GM18909 (cell line): ENCODE data around the gene COL26A1.

Source experiments
- ATAC-seq: cut with Tn5 transposase; IDR thresholded peaks from one replicate; pipeline ENCODE4 v1.9.1; 2021; ENCODE audit warnings: mild to moderate bottlenecking; ENCODE audit not compliant: unreplicated experiment, poor library complexity

Gene COL26A1

GRCh38 chr7:101527844-101528667 is 165.4 kb downstream of the COL26A1 start:
- ATAC-seq = no peak

DNA sequence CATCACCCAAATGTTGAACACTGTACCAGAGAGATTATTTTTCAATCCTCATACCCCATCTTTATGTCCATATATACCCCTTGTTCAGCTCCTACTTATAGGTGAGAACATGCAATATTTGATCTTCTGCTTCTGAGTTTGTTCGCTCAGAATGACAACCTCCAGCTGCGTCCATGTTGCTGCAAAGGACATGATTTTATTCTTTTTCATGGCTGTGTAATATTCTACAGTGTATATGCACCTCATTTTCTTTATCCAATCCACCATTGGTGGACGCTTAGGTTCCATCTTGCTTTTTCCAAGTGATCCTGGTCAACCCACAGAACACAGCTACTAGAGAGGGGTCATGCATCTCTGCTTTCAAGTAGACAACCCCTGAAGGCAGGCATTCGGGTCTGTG is 166.9 kb downstream of the COL26A1 start:
- ATAC-seq = no peak

DNA sequence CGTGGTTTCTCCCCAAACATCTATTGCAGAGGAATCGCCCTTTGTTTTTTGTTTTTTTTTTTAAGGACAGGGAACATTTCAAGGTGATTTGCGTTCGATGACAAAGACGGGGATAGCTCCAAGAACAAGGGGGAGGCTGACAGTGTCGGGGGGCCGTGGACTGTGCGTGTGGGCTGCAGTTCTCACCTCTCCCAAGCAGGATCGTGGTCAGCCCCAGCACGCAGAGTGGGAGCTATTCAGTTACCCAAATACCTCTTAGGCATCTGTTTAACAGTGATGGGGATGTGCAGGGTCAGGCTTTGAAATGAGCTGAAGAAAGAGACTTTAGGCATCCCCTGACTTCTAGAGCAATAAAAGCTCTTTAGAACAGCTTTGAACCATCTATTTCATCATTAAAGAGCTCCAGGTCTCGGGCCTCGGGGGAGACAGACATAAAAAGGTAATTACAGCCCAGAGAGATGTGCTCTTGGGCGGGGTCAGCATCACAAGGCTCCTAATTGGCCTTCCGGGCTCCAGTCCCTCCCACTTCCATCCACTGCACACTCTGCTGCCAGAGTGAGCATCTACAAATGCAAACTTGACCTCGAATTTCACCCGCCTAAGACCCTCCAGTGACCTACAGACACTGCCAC is 169.2 kb downstream of the COL26A1 start:
- no peak for ATAC-seq

DNA sequence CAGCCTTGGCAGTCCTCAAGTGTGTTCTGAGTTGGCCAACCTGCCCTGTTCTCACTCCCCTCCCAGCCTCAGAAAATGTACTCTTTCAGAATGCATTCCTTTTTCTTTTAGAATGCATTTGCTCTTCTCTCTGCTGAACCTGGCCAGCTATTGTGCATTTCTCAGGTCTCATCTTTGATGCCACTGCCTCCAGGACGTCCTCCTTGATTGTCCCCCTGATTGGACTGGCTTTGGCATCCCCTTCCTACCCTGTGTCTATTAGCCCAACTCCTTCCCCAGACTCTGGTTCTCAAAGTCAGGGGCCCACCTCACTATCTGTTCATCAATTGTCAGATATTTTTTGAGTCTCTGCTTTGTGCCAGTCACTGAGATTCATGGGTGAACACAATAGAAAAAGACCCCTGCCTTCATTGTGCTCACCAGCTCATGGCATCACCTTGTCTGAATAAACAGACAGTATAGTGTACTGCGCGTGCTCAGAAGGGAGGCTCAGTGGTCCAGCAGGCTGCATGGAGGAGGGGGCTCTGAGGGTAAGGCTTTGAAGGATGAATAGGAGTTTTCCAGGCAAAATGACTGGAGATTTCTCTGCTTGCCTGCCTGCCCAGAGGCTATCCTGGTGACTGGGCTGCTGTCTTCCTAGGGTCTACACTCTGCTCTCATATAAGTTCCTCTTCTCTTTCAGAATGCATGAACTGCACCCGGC is 169.9 kb downstream of the COL26A1 start:
- no peak for ATAC-seq

- ATAC-seq = no peak
Measured at GRCh38 chr7:101533103-101533465, 170.4 kb downstream of the COL26A1 start.

- ATAC-seq = no peak
Measured at GRCh38 chr7:101534015-101534803, 171.5 kb downstream of the COL26A1 start.

GRCh38 chr7:101534873-101535272 is 172.2 kb downstream of the COL26A1 start:
- ATAC-seq = no peak

DNA sequence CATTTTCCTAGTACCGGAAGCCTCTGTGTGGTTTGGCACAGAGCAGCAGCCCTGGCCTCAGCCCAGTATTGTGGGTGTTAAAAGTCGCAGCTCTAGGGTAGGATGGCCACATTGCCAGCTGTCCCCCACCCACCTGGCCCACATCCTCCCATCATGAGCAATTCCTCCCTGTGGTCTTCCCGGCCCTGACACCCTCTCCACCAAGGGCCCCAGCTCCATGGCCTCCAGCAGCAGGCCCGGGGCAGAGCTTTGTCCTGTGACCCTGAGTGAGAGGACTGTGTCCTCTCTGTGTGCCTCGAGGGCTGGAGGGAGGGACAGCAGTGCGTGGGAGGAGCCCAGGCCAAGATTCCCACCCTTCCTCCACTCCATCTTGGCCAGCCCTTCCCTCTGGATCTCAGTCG is 172.7 kb downstream of the COL26A1 start:
- no peak for ATAC-seq

DNA sequence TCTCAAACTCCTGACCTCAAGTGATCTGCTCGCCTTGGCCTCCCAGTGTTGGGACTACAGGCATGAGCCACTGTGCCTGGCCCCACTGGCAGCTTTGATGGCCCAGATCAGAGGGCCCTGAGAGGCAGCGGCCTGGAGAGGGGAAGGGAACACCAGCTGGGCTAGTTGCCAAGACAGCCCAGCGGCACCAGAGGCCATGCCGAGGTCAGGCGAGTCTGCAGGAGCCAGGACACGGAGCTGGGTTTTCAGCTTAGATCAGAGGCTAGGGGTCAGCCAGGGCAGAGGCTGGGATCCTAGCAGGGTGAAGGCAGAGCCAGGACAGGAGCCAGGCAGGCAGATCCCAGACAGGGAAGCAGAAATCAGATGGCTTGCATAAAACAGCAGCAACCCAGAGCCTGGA is 173.6 kb downstream of the COL26A1 start:
- ATAC-seq = no peak

GRCh38 chr7:101536668-101537067 is 174.0 kb downstream of the COL26A1 start:
- ATAC-seq = no peak

DNA sequence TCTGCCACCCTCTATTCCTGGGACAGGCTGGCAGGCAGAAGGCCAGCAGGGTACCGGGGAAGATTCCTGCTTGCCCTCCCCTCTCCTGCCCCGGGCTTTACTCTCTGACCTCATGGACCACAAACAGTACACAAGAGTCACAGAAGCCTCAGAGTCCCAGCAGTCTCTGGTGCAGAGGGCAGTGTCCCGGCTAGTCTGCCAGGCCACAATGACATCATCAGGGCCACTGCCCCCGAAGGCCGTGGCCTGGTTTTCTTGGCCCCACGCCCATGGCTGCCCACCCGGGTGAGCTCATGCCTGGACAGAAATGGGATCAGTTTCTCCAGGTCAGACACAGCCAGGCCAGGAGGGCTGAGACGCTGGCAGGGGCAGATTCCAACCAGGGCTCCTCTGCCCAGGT is 174.5 kb downstream of the COL26A1 start:
- no peak for ATAC-seq

GRCh38 chr7:101537935-101538595 is 175.4 kb downstream of the COL26A1 start:
- no peak for ATAC-seq

DNA sequence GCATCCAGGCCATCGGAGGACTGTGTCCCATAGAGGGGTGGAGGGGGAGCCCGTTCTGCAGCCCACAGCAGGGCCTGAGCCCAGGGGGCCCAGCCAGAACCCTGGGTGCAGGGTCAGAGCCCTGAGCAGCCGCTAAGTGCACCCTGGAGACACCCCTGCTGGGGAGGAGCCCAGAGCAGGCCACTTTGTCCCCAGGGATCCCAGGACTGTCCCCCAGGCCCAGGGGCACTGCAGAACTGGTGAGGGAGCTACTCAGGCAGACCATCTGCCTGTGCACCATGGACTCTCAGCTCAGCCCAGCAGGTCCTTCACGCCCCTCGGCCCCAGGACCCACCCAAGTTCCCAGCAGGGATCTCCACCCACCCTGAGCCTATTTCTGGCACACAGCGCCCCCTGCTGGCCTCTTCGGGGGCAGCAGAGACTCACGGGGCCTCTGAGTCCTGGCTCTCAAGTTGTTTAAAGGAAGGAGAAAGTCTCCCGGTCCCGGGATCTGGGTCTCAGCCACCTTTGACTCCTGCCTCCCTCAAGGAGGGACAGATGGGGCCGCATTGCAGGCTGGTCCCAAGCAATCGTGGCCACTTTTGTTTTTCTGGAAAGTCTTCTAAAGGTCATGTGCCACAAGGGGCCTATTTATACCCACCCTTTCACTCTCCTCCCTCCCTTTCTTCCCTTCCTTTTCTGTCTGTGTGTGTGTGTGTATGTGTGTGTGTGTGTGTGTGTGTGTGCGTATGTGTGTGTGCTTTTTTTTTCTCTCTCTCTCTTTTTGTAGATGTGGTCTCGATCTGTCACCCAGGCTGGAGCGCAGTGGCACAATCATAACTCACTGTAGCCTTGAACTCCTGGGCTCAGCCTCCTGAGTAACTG is 176.2 kb downstream of the COL26A1 start:
- ATAC-seq = no peak

GRCh38 chr7:101539784-101540183 is 177.1 kb downstream of the COL26A1 start:
- no peak for ATAC-seq

DNA sequence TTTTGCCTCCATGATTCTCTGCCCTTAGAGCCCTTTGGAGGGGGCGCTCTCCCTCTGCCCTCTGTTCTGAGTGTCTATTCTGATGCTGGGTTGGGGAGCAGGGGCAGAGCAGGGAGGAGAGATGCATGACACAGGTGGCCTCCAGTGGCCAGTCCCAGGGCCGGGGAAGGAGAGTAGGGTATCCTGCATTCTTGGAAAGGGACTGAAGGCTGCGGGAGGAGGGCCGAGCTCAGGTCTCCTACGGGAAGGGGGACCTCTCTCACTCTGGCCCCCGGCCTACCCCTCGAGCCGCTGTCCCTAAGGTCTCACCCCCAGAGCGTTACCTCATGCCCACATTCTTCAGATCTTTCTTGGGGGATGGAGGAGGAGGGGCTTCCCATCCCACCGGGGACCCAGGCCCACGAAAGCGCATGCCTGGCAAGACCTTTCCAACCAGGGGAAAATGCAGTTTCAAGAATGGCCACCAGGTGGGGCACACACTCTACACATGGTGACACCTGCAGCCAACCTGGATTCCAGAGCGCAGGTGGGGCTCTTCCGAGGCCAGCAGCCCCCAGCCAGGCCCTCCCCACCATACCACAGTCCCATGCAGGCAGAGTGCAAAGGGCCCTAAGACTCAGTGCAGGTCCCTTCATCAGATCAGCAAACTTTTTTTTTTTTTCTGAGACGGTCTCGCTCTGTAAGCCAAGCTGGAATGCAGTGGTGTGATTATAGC is 180.0 kb downstream of the COL26A1 start:
- ATAC-seq = no peak

DNA sequence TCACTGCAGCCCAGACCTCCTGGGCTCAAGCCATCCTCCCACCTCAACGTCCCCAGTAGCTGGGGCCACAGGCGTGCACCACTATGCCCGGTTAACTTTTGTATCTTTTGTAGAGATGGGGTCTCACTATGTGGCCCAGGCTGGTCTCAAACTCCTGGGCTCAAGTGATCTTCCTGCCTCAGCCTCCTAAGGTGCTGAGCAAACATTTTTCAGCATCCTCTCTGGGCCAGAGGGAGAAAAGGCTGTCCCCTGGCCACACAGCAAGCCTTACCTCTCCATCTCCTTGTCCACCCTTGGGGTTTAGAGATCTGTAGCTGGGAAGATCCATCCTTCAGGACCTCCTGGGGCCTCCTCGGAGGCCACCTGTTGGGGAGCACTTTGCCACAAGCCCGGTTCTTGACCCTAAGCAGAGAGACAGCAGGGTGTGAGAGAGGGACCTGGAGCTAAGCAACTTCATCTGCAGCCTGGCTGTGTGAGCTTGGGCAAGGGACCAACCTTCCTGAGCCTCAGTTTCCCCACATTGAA is 180.6 kb downstream of the COL26A1 start:
- ATAC-seq = no peak

GRCh38 chr7:101543846-101544245 is 181.2 kb downstream of the COL26A1 start:
- no peak for ATAC-seq

DNA sequence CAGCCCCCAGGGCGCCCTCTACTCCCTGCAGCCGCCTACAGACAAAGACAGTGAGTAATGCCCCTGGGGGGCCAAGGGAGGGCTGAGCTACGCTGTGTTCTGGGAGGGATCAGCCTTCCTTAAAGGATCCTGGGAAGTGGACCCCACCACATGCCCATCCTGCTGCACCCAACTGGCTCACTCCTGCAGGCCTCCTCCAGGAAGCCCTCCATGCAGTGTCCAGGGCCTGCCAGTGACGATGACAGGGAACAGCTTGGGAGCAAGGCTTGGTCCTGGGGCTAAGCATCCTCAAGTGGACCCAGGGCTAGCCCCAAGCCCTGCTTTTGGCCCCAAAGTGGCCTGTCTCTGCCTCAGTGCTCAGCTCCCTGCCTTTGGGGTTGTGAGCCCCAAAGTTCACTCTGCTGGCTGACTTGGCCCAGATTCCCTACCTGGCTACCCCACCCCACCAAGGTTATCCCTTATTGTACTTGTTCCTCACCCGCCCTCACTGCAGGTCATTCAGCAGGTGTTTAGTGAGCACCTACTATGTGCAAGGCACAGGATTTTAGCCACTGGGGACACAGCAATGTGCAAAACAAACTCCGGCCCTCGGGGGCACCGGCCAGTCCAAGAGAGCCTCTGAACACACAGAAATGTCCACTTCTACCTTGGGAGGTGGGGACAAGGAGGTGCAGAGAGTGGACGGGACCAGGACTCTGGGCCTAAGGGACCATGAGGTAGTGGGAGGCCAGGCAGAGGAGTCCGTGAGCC is 182.9 kb downstream of the COL26A1 start:
- ATAC-seq = no peak
